HG02798 (cell line): ENCODE measurements around the gene PTPRG.

Source experiments
- ATAC-seq: cut with Tn5 transposase; IDR thresholded peaks from one replicate; pipeline ENCODE4 v1.9.1; 2021; ENCODE audit warnings: mild to moderate bottlenecking; ENCODE audit not compliant: unreplicated experiment, poor library complexity

Gene PTPRG

GRCh38 chr3:62145086-62145757, 583.9 kb downstream of the PTPRG start:
- ATAC-seq, result no peak

GRCh38 chr3:62149539-62149938, 588.2 kb downstream of the PTPRG start:
- no peak for ATAC-seq

DNA sequence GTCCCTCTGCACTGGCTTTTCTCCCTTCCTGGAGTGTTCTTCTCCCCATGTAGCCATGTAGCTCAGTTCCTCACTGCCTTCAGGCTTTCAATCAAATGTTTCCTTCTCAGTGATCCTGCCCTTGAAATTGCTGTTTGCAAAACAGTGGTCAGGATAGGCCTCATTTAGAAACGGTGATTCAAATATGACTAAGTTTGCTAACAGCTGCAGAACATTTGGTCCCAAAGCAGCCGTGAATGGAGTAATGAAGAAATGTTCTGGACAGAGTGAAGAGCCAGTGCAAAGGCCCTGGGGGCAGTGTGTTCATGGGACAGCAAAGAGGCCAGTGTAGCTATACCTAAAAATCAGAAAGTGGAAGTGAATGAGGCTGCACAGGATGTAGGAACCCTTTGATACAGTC, 588.6 kb downstream of the PTPRG start:
- no peak for ATAC-seq

DNA sequence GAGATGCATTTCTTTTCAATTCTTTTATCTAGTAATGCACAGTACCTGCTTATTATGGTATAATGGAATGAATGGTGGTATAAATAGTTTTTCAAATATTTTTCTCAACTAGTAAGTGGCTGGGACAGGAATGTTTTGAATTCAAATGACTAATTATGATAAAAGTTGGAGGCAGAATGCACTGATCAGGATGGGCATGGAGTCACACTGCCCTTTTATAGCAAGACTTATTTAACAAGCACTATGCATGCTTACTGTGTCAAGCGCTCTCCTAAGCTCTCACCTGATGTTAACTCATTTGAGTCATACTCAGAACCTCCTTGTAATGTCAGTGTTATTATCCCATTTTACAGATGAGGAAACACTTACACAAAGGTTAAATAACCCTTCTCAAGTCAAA, 590.2 kb downstream of the PTPRG start:
- ATAC-seq, result no peak

GRCh38 chr3:62153231-62153630, 591.9 kb downstream of the PTPRG start:
- no peak for ATAC-seq

DNA sequence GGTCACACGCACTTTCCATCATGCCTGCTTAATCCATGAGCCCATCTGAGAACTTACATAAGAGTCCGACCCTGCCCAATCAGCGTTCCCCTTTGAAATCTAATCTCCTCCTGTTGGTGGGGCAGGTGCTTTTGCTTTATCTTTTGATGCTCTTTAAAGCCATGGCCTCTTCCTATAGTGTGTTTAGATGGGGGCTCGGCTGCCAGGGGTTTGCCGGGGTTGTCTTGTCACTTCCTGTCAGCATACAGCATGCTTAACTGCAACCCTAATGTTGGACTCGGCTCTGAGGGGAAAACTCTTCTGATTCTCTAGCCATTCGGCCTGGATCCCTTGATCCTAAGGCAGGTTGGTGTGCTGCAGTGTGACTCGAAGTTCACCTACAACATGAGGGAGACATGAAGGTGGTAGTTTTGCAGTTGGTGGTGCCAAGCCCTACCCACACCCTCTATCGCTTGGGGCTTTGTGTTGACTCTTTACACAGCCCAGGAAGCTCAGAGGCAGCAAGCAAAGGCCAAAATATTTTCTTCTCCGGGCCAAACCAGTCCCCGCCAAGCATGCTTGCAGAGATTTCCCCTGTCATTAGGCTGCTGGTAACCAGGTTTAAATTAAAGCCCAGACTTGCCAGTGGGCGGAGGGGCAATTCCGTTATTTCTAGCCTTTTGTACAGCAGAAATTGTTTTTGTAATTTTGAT, 593.2 kb downstream of the PTPRG start:
- ATAC-seq, result no peak

GRCh38 chr3:62159056-62159708, 597.8 kb downstream of the PTPRG start:
- ATAC-seq, result no peak

DNA sequence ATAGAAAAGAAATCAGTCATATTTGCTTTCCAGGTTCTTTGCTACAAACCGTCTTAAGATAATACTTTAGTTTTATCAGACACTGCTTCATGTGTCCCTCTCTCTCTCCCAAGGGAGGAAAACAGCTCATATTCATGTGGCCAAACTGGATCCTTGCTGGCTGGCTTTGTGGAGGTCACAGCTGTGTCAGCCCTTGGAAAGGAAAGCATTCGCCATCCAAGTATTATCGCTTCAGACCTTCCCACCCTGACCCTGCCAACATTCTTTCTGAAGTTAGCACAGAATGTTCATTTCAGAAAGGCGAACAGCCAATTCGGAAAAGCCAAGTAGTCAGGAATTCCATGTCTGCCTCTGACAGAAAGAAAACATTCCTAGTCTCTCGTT, 598.3 kb downstream of the PTPRG start:
- ATAC-seq, result no peak

- no peak for ATAC-seq
Measured at GRCh38 chr3:62161371-62161770, 600.0 kb downstream of the PTPRG start.

GRCh38 chr3:62164196-62164595, 602.8 kb downstream of the PTPRG start:
- ATAC-seq, result no peak

DNA sequence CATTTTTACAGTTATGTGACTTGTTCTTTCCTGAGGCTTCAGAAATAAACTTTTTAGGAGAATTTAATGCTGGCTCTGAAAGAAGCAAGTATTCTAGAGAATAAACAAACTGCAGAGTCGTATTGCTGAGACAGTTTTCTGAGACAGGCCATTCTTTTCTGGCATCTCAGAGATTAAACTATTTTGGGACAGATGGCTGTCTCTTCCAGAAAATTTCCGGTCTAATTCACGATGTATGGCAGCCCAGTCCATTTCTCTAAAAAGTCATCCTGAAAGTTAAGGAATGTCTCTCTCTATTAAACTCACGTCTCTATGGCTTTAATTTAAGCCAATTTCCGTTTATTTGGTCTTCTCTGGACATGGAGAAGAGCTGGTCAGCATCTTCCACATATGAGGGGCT, 603.4 kb downstream of the PTPRG start:
- no peak for ATAC-seq

DNA sequence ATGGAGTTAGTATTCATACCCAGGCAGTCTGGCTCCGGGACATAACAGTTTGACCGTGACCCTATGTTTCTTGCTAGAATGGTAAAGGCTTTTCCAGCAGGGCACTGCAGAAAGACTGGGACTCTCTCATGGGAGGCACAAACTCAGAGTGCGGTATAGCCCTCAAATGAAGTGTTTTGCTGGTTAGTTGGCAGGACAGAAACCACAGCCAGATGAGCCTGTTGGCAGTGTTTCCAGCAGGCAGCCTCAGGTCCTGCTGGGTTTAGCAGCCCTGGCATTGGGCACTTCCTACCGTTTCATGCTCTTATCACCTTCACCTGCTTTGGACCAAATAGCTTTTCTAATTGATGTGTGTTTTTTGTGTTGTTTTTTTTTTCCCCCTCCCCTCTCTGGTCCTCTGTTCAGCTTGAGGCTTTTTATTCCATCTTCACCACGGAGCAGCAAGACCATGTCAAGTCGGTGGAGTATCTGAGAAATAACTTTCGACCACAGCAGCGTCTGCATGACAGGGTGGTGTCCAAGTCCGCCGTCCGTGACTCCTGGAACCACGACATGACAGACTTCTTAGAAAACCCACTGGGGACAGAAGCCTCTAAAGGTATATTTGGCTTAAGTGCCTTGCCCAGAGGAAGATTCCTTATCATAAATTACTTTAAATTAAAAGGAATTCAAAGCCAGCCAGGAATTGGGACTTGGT, 606.3 kb downstream of the PTPRG start:
- no peak for ATAC-seq

- ATAC-seq, result no peak
Measured at GRCh38 chr3:62168356-62168755, 607.0 kb downstream of the PTPRG start.

DNA sequence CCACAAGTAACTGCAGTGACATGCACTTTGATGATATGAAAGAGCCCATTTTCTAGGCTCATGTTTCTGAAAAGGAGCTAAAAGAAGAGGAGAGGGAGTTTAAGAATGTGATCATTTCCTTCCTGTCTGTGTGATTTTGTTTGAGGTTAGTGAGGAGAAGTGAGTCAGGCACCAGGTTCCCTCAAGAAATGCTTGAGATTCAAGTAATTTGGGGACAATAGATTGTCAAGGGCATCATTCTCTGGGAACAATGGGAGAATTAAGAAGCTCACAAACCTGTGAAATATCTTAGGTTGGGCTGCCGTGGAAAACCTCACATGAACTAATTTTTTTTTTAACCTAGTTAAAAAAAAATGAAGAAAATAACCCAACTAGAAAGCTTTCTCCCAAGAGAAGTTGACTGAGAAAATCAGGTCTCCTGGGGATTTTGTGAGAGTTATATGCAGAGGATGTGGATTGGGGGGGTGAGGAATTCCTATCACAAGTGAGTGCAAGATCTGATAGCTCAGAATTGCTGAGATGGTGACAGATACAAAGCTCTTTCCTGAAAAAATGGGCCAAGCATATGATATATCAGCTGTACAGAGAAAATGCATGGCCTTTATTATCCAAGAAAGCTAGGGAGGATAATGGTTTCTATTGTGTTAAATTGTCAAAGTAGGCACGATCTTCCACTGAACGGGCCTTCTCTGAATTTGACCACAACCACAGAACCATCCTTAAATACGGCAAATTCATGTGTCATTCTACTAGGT, 608.7 kb downstream of the PTPRG start:
- ATAC-seq, result no peak

DNA sequence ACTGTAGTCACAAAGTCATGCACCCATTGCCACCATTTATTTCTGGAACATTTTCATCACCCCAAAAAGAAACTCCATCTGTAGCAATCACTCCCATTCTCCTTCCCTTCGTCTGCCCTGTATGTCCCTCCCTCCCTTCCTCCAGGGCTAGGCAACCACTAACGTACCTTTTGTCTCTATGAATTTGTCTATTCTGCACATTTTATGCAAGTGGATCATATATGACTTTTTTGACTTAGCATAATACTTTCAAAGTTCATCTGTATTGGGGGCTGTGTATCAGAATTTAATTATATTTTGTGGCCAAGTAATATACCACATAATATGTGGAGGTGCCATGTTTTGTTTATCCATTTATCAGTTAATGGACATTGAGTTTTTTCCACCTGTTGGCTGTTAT, 610.4 kb downstream of the PTPRG start:
- ATAC-seq, result no peak

DNA sequence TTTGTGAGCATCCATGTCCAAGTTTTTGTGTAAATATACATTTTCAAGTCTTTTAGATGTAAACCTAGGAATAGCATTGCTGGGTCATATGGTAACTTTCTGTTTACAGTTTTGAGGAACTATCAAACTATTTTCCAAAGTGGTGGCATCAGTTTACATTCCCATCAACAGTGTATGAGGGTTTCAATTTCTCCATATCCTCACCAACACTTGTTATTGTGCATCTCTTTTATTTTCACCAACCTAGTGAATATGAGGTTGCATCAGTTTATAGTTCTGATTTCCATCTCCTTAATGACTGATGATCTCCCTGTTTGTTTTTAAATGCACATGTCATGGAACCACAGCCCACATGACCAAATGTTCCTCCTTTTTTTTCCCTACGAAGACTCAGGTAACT, 610.8 kb downstream of the PTPRG start:
- no peak for ATAC-seq

DNA sequence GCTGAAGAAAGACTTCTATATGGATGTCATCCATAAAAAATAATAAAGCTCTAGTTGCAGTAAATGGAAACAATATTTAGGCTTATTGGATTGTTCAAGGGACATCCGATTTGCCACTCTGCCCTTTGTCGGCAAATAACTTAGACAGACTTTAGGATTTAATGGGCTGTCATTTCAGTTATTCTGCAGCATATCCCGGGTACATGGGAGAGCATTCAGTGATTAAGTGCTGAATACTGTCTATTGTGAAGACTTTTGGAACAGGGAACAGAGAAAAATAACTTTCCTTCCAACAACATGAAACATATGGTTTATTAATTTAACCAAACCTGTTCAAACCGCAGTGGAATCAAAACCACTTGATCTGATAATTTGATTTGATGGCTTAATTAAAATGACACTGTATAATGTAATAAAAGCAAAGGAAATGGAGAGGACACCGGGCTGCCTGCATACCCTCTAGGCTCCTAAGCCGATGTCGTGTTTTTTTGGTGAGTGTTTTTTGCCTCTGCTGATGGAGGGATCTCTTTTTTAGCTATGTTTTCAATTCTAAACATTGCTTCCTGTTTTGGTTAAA, 612.7 kb downstream of the PTPRG start:
- ATAC-seq, result no peak

- ATAC-seq, result no peak
Measured at GRCh38 chr3:62175161-62175560, 613.8 kb downstream of the PTPRG start.

GRCh38 chr3:62178032-62178431, 616.7 kb downstream of the PTPRG start:
- ATAC-seq, result no peak
